ENCODE data around the gene PSIP1.
A peak's percentile ranks its signal among the peaks of the same experiment; 100 is the strongest.
"Not testable (repeated sequence)": the region's sequence is repeated elsewhere in the genome, so short reads cannot be mapped to it uniquely, and the experiment has no call there.

The PSIP1 gene

DNA sequence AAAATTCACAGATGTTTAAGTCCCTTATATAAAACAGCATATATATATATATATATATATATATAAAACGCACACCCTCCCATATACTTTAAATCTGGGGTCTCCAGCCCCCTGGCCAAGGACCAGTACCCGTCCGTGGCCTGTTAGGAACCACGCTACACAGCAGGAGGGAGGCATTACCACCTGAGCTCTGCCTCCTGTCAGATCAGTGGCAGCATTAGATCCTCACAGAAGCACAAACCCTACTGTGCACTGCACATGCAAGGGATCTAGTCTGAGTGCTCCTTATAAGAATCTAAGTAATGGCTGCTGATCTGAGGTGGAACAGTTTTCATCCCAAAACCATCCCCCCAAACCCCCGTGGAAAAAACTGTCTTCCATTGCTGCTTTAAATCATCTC, 9.0 kb downstream of the PSIP1 start:
- no peak for DNase-seq (ENCODE audit: low read depth)

DNA sequence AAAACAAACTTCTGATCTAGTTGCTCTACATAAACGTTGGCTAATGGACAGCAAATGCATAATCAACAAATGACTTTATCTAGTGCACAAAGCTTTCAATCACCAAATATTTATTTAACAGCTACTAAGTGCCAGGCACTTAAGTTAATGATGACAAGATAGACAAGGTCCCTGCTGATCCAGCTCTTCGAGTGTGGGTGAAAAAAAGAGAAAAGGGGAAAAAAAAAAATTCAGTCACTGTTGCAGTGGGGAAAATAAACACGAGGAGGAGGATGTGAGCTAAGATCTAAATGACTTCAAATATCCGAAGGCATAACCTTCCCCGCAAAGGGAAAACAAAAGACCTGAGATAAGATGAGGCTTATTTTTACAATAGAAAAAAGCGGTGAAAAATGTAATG, 9.6 kb downstream of the PSIP1 start:
- DNase-seq (ENCODE audit: low read depth), result no peak

DNA sequence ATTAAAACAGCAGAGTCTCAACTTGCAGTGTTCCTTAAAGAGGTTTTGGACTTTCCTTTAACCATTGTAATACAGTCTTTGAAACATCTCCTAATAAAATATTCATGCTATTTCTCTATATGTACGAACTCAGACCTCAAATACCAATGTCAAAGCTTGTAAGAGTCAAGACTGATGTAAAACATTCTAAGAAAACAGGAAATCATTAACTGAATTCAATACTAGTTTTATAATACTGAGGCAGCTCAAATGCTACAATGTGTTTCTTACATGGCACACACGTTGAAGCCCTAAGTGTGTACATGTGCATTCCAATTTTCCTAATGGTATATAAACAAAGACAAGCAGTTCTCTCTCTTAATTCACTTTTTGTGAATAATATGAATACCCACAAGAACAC, 11.6 kb downstream of the PSIP1 start:
- DNase-seq (ENCODE audit: low read depth), result peak; percentile 30

DNA sequence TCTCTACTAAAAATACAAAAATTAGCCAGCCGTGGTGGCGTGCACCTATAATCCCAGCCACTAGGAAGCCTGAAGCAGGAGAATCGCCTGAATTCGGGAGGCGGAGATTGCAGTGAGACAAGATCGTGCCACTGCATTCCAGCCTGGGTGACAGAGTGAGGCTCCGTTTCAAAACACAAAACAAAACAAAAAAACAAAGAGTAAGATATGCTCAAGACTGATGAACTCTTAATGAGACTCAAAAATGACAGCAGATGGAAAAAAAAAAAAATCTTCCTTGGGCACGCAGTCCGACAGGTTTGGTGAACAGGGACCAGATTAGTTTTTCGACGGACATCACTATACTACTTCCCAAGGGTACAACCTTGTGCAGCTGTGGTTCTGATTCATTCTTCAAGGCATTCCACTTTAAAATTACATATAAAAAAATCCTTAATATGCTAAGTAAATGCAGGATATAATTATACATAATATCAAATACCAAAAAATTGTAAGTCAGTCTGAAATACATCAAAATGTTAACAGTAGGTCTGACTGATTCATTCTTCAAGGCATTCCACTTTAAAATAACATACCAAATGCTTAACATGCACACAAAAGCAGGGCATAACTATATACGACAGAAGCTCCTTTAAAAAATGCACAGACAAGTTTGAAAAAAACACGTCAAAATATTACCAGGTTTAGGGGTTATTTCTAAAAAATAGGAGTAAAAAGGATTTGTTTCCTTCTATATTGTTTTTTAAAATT, 12.3 kb downstream of the PSIP1 start:
- no peak for DNase-seq (ENCODE audit: low read depth)

DNA sequence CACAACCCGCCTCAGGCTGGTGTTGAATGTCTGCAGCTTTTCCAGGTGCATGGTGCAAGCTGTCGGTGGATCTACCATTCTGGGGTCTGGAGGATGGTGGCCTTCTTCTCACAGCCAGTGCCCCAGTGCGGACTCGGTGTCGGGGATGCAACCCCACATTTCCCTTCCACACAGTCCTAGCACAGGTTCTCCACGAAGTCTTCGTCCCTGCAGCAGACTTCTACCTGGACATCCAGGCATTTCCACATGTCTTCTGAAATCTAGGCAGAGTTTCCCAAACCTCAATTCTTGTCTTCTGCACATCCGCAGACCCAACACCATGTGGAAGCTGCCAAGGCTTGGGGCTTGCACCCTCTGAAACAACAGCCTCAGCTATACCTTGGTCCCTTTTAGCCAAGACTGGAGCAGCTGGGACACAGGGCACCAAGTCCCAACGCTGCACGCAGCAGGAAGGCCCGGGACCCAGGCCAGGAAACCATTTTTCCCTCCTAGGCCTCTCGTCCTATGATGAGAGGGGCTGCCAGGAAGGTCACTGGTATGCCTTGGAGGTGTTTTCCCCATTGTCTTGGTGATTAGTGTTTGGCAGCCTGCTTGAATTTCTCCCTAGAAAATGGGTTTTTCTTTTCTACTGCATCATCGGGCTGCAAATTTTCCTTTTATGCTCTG, 18.2 kb downstream of the PSIP1 start:
- no peak for DNase-seq (ENCODE audit: low read depth)

DNA sequence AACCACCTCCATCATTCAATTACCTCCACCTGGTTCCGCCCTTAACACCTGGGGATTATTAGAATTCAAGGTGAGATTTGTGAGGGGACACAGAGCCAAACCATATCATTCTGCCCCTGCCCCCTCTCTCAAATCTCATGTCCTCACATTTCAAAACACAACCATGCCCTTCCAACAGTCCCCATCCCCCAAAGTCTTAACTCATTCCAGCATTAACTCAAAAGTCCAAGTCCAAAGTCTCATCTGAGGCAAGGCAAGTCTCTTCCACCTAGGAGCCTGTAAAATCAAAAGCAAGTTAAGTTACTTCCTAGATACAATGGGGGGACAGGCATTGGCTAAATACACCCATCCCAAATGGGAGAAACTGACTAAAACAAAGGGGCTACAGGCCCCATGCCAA, 18.8 kb downstream of the PSIP1 start:
- no peak for DNase-seq (ENCODE audit: low read depth)

DNA sequence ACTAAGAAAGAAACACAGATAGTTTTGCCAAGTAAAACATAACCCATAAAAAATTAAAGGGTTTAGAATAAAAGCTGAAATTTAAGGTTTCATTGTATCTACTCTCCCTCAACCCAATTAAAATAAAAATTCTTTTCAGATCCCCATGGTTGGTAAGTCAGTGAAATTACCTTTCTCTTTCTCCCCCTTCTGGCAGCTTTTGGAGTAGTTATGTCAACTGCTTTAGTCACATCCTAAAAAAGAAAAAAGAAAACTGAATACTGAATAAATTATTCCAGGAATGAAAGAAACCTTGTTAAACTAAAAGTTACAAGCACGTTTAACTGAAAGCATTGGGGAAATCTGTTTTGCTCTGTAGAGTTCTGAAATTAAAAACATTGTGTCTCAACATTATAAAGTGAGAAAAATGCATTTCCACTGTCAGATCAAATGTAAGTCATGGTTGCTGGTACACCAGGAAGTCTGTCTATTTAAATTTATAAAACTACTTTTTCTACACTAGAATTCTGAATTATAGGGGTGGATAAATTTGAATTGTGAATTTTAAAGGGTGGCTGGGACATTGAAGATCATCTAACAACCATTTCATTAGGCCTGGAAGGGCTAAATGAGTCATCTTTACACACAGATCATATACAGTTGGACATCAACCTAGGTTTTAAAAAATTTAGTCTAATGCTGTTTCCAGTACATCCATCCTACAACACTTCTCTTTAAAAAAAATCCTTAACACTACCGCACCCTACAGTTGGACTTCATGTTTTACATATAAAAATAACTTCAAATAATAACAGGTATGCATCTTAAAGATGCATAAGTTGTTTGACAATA, 24.7 kb downstream of the PSIP1 start:
- DNase-seq (ENCODE audit: low read depth), result peak; percentile 38

DNA sequence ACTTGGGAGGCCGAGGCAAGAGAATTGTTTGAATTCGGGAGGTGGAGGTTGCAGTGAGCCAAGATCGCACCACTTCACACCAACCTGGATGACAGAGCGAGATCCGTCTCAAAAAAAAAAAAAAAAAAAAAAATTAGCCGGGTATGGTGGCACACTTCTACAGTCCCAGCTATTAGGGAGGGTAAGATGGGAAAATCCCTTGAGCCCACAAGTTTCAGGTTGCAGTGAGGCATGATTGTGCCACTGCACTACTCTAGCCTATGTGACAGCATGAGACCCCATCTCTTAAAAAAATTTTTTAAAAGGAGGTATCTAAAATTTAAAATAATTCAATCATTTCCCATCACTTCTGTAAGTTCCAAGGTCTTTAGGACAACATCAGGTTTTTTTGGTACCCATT, 26.0 kb downstream of the PSIP1 start:
- no peak for DNase-seq (ENCODE audit: low read depth)

DNA sequence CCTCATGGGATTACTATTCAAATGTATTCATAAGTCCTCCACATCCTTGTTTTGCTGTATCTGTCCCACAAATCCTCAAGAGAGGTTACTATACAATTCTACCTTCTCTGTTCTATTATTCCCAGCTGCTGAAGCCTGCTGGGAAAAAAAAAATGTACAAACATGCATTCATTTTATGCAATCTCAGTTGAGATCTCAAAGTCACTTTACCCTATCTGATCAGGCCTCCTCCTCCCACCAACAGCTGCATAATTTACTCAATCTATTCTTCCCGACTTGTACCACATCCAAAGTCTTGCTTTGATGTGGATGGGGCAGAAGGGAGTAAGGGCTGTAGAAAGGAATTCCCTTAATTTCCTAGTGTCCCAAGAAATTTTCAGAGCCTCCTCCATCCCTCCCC, 28.6 kb downstream of the PSIP1 start:
- no peak for DNase-seq (ENCODE audit: low read depth)

DNA sequence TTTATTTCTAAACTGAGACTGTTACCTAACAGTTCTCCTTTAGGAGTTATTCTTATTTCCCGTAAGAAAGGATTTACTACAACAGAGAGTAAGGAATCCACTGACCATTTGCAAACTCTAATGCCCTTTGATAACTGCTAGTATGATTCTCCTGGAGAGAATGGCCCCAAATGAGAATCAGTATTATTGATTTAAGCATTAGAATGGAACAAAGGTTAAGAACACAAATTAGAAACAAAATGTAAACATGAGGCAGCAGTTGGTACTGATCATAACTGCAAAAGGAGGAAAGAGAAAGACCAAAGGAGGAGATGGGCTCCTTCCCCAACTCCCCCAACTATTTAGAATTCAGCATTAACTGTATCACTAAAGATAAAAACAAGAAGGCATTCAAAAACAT, 30.7 kb downstream of the PSIP1 start:
- no peak for DNase-seq (ENCODE audit: low read depth)

DNA sequence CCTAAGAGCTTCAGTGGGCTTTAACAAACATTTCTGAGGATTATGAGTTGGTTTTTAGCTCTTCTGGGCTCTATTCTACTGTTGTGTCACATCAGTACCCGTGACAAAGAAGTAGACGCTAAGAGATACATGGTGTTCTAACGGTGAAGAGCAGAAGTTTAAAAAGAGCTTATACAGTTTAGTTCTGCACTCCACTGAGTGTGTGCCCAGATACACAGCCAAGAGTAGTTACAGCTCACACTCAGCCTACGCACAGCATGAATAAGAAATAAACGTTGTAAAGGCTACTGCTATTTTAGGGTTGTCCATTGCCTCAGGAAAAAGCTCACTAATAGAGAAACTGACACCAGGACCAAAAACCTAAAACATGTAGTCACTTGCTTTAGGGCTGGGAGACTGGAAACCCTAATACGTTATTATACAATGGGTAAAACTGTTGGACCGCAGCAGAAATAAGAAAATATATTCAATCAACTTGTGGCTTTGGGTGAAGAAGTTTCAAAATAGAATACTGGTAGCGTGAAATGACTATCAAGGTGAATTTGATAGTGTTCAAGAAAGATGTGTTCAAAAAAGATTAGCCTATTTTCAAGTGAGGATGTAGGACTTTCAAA, 34.7 kb downstream of the PSIP1 start:
- DNase-seq (ENCODE audit: low read depth), result no peak

DNA sequence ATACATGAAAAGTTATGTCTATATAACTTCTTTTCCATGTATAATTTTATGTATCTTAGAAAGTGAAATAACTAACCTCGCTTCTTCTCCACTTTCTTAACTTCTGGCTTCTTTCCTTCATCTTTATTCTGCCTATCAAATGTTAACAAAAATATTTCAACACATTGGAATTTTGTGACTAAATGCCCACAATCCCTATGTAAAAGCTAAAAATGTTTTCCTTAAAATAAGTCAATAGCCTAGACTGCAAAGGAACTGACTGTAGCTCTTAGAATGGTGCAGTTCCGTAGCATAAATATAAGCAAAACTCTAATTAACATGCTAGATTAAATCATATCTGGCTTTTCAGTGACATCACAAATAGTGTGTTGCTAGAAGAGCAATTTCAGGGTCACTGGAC, 40.9 kb downstream of the PSIP1 start:
- DNase-seq (ENCODE audit: low read depth), result peak; percentile 15

DNA sequence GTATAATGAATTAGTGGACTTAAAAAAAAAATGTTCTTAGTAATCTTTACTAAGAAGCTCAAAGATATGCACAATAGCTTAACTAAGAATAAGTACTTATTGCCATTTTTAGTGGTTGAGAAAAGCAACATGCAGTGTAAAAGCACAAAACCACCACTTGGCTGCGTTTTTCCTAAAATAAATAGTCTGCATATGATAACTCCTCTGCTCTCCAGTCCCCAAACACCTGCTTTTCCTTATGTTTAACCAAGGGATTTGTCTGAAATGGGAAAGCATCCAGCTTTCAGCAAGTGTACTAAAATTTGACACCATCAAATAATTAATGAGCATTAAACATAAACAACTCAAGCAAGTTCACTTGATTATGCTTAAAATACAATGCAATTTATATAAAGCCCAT, 41.4 kb downstream of the PSIP1 start:
- DNase-seq (ENCODE audit: low read depth), result no peak

DNA sequence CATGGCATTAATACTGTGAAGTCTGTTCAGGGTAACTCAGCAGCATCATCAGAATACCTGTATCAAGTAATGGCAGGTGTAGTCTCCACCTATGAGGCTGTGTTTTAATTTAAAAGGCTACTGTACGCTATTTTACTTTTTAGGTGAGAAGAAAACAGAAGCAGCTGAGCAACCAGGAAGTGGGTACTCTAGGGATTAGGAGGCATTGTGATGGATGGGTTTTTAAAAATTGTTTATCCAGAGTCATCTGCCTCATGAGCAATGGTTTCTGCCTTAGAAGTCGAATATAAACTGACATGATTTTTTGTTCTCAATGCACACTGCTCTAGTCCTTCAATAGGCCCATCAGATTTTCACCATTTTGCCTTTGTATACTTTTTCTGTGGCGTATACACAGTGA, 42.6 kb downstream of the PSIP1 start:
- no peak for DNase-seq (ENCODE audit: low read depth)

DNA sequence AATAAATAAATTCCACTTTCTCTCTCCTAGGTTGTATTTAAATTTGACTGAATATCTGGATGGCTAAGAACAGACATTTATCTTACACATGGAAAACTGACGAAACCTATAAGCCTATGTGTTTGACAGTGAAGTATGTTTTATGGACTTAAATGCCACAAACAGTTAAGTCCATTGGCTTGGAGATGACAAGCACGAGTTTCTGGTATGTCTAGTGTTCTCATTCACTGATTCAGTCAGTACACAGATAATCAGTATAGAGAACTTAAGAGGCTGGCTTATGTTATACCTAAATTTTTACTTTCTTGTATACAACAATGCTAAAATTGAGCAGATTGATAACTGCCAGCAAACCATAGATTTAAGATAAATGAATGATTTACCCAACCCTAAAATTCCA, 49.2 kb downstream of the PSIP1 start:
- no peak for DNase-seq (ENCODE audit: low read depth)

DNA sequence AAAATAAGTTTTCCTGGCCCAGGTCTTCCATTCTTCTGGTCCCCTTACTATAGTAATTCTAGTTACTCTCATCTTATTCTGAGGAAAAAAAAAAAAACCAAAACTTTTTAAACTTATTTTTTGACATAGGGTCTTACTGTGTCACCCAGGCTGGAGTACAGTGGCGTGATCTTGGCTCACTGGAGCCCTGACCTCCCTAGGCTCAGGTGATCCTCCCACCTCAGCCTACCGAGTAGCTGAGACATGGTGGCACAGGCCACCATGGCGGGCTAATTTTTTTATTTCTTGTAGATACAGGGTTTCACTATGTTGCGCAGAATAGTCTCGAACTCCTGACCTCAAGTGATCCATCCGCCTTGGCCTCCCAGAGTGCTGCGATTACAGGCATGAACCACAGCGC, 49.7 kb downstream of the PSIP1 start:
- no peak for DNase-seq (ENCODE audit: low read depth)

DNA sequence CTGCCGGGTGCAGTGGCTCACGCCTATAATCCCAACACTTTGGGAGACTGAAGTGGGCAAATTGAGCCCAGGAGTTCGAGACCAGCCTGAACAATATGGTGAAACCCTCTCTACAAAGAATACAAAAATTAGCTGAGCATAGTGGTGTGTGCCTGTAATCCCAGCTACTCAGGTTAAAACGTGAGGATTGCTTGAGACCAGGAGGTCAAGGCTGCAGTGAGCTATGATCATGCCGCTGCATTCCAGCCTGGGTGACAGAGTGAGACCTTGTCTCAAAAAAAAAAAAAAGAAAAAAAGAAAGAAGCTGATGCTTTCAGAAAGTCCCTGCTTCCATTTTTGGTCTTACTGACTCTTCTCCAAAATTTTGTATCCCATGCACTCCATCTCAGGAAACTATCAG, 56.8 kb downstream of the PSIP1 start:
- DNase-seq (ENCODE audit: low read depth), result no peak

DNA sequence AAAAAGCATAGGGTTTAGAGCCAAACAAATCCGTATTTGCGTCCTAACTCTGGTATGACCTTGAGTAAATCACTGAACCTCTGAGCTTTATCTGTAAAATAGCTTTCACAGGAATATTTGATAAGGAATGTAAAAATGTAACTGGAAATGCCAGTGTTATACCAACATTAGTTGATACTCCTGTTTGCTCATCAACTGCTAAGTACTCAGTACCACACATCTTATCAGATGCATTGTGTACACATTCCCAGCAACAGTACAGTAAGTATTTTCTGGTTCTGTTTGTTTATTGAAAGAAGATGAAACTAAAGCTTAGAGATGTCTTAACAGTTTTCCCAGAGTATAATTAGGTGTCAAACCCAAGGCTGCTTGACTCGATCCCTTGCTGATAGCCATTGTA, 66.6 kb downstream of the PSIP1 start:
- DNase-seq (ENCODE audit: low read depth), result no peak

DNA sequence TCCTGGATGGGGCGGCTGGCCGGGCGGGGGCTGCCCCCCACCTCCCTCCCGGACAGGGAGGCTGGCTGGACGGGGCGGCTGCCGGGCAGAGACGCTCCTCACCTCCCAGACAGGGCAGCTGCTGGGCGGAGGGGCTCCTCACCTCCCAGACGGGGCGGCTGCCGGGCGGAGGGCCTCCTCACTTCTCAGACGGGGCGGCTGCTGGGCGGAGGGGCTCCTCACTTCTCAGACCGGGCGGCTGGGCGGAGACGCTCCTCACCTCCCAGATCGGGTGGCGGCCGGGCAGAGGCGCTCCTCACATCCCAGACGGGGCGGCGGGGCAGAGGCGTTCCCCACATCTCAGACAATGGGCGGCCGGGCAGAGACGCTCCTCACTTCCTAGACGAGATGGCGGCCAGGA, 68.5 kb downstream of the PSIP1 start:
- DNase-seq (ENCODE audit: low read depth), result not testable (repeated sequence)

DNA sequence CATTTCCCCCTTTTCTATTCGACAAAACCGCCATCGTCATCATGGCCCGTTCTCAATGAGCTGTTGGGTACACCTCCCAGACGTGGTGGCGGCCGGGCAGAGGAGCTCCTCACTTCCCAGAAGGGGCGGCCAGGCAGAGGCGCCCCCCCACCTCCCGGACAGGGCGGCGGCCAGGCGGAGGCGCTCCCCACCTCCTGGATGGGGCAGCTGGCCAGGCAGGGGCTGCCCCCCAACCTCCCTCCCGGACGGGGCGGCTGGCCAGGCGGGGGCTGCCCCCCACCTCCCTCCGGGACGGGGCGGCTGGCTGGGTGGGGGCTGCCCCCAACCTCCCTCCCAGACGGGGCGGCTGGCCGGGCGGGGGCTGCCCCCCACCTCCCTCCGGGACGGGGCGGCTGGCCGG, 68.9 kb downstream of the PSIP1 start:
- not testable (repeated sequence) for DNase-seq (ENCODE audit: low read depth)

DNA sequence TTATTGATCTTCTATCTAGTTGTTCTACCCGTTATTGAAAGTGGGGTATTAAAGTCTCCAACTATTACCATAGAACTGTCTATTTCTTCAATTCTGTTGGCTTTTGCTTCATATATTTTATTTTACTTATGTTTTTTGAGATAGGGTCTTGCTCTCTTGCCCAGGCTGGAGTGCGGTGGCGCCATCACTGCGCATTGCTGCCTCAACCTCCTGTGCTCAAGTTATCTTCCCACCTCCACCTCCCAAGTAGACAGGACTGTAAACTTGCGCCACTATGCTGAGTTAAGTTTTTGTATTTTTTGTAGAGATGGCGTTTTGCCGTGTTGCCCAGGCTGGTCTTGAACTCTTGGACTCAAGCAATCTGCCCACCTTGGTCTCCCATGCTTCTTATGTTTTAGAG, 71.9 kb downstream of the PSIP1 start:
- no peak for DNase-seq (ENCODE audit: low read depth)

DNA sequence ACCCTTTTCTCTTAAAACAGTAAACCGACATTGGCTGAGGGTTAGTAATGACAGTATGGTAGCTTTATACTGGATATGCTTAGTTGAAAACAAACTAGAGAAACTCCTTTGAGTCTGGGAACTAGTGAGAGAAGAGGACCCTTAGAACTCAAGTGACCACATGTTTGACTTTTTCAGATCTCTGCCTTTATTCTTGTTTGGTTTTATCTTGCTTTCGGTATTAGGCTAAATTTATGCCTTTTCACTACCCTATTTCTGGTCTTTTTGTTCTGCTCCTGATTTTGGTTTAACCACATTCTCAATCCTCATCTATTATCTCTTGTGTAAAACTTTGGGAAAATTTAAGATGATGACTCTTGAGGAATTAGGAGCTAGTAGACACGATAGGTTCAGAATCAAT, 77.1 kb downstream of the PSIP1 start:
- no peak for DNase-seq (ENCODE audit: low read depth)

DNA sequence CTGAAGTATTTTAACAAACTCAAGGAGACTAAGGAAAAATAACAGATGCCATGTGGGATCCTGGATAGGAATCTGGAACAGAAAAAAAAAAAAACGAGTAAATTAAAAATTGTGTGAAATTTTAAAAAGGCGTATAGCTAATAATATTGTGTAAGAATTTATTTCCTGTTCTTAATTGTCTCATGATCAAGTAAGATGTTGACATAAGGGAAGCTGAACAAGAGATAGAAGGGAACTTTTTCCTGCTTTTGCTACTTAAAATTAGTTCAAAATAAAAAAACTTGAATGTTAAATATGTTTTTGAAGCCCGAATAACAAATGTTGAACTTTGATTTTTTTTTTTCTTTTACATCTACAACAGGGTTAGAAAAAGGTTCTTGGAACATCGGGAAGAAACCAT, 77.6 kb downstream of the PSIP1 start:
- no peak for DNase-seq (ENCODE audit: low read depth)
